SU-DHL-6 (cell line): ENCODE results near the gene SERPINA1.

Experiments
- H2AFZ ChIP-seq: fragments of 200-600 bp; sonication (generic); 2 replicates; pipeline ENCODE4 v1.6.1; 2014; ENCODE audit warnings: low read depth, mild to moderate bottlenecking, moderate library complexity, mixed read lengths, antibody characterized with exemption, low read length; ENCODE audit not compliant: severe bottlenecking
- H3F3A ChIP-seq: fragments of 200-600 bp; shearing (Covaris generic); 2 replicates; pipeline ENCODE4 v1.6.0; 2016; ENCODE audit warnings: antibody characterized with exemption, mild to moderate bottlenecking; ENCODE audit not compliant: insufficient read depth
- H3K27ac ChIP-seq: fragments of 200-600 bp; sonication (generic); 2 replicates; pipeline ENCODE4 v1.5.1; 2016; ENCODE audit warnings: low read depth, mild to moderate bottlenecking, low read length, moderate library complexity, mixed read lengths
- H3K27me3 ChIP-seq: fragments of 200-600 bp; sonication (generic), shearing (Covaris generic); 2 replicates; pipeline ENCODE4 v1.6.0; 2014; ENCODE audit warnings: mild to moderate bottlenecking, low read length
- H3K36me3 ChIP-seq: fragments of 200-600 bp; sonication (generic); 2 replicates; pipeline ENCODE4 v1.6.1; 2014; ENCODE audit warnings: mild to moderate bottlenecking, low read length, mixed read lengths
- H3K4me2 ChIP-seq: fragments of 300-600, 200-600 bp; shearing (Covaris generic), sonication (generic); 2 replicates; pipeline ENCODE4 v1.6.0; 2014; ENCODE audit warnings: low read length, low read depth, mild to moderate bottlenecking; ENCODE audit not compliant: poor library complexity, severe bottlenecking
- H3K4me3 ChIP-seq: fragments of 200-600 bp; sonication (generic); 2 replicates; pipeline ENCODE4 v1.5.1; 2014; ENCODE audit warnings: antibody characterized with exemption, low read length, mild to moderate bottlenecking, mixed read lengths; ENCODE audit not compliant: insufficient read depth, poor library complexity, severe bottlenecking
- H3K79me2 ChIP-seq: fragments of 200-600 bp; sonication (generic); 2 replicates; pipeline ENCODE4 v1.6.1; 2014; ENCODE audit warnings: mild to moderate bottlenecking, low read length, moderate library complexity; ENCODE audit not compliant: insufficient read depth
- H3K9ac ChIP-seq: fragments of 200-600 bp; sonication (generic); 2 replicates; pipeline ENCODE4 v1.7.0; 2014; ENCODE audit warnings: mild to moderate bottlenecking, low read length
- H3K9me2 ChIP-seq: fragments of 200-600 bp; sonication (generic); replicated peaks from 2 replicates; pipeline ENCODE4 v1.6.1; 2014; ENCODE audit warnings: low read length; ENCODE audit not compliant: insufficient read depth
- H3K9me3 ChIP-seq: fragments of 200-600 bp; sonication (generic); 2 replicates; pipeline ENCODE4 v1.6.1; 2014; ENCODE audit warnings: low read length, mixed read lengths; ENCODE audit not compliant: insufficient read depth
- H4K20me1 ChIP-seq: fragments of 200-600 bp; sonication (generic); 2 replicates; pipeline ENCODE4 v1.6.1; 2014; ENCODE audit warnings: low read depth, mild to moderate bottlenecking, antibody characterized with exemption, low read length, moderate library complexity, mixed read lengths
- CTCF ChIP-seq: fragments of 200-600 bp; sonication (generic); IDR thresholded peaks from one replicate; pipeline ENCODE4 v1.5.1; 2017; ENCODE audit warnings: antibody characterized with exemption, mild to moderate bottlenecking, low read length, moderate library complexity; ENCODE audit not compliant: insufficient read depth, poor library complexity, severe bottlenecking
- EZH2phosphoT487 ChIP-seq: fragments of 200-600 bp; sonication (generic), shearing (Covaris generic); conservative IDR thresholded peaks from 2 replicates; pipeline ENCODE4 v1.6.1; 2018; ENCODE audit warnings: mild to moderate bottlenecking, antibody characterized with exemption, low read length, moderate library complexity, mixed read lengths

Gene SERPINA1

GRCh38 chr14:94364037-94364436 lies 24.4 kb downstream of the SERPINA1 start:
- Histone ChIP-seq H3K9ac (no peak overlapping the region), H3F3A (no peaks in the 10 kb centered on the region), H3K4me2 (no peak overlapping the region), H3K4me3 (no peak overlapping the region), H2AFZ (no peak overlapping the region), H3K36me3 (no peaks in the 10 kb centered on the region), H3K27ac (no peak overlapping the region), H3K79me2 (no peaks in the 10 kb centered on the region), H3K27me3 (no peaks in the 10 kb centered on the region), H3K9me3 (no peaks in the 10 kb centered on the region), H3K9me2 (no peaks in the 10 kb centered on the region), H4K20me1 (no peaks in the 10 kb centered on the region)
- no peak for TF ChIP-seq EZH2phosphoT487
- no peak for TF ChIP-seq CTCF

GRCh38 chr14:94363151-94363624 lies 25.2 kb downstream of the SERPINA1 start:
- Histone ChIP-seq H3F3A (no peaks in the 10 kb centered on the region), H3K27ac (no peak overlapping the region), H4K20me1 (no peaks in the 10 kb centered on the region), H3K9me2 (no peaks in the 10 kb centered on the region), H3K27me3 (no peaks in the 10 kb centered on the region), H3K36me3 (no peaks in the 10 kb centered on the region), H3K4me2 (no peak overlapping the region), H3K4me3 (no peak overlapping the region), H3K9me3 (no peaks in the 10 kb centered on the region), H3K79me2 (no peaks in the 10 kb centered on the region), H2AFZ (no peak overlapping the region), H3K9ac (no peak overlapping the region)
- no peak for TF ChIP-seq EZH2phosphoT487
- TF ChIP-seq CTCF = no peak

DNA sequence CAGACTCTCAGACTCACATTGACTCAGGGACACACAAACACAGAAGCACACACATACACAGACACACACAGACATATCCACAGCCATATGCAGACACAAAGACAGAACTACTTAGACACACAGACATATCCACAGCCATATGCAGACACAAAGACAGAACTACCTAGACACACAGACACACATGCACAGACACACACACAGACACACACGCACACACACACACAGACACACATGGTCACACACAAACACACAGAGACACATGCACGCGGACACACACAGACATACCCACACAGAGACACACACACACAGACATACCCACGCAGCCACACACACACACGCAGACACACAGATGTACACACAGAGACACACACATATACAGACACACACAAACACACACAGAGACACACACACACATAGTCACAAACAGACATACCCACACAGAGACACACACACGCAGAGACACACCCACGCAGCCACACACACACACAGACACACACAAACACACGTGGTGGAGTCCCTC lies 25.7 kb downstream of the SERPINA1 start:
- no peak overlapping the region for H3K27ac ChIP-seq
- no peaks in the 10 kb centered on the region for H3K36me3 ChIP-seq
- H3K9me2 ChIP-seq = no peaks in the 10 kb centered on the region
- H4K20me1 ChIP-seq = no peaks in the 10 kb centered on the region
- H3K27me3 ChIP-seq = no peaks in the 10 kb centered on the region
- no peak overlapping the region for H3K4me2 ChIP-seq
- H3K9me3 ChIP-seq = no peaks in the 10 kb centered on the region
- no peak overlapping the region for H3K9ac ChIP-seq
- no peaks in the 10 kb centered on the region for H3K79me2 ChIP-seq
- H2AFZ ChIP-seq = no peak overlapping the region
- H3K4me3 ChIP-seq = no peak overlapping the region
- TF ChIP-seq EZH2phosphoT487 (no peak), CTCF (no peak)
- no peaks in the 10 kb centered on the region for H3F3A ChIP-seq
